ENCODE results near the gene NPPC.
"Not testable (repeated sequence)": the region's sequence is repeated elsewhere in the genome, so short reads cannot be mapped to it uniquely, and the experiment has no call there.

The NPPC gene

DNA sequence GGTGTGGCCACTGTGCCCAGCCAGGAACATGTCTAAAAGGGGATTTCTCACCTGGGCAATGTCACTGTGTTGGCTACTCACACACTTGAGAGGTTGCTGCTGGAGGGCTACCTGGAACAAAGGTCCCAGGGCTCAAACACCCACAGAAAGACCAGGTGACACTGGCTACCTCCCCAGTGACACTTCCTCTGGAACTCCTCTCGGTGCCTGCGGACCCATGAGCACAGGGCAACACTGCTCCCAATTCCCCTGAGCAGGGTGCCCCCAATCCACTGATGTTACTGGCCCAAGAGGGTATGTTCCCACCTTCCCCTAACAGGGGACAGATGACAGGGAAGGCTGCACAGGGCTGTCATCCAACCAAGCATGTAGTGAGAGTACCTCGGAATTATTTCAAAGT, 5.8 kb downstream of the NPPC start:
- DNase-seq (ENCODE audit: low read depth in 2 of 2) = no peak

- no peak for DNase-seq (ENCODE audit: low read depth in 2 of 2)
Measured at GRCh38 chr2:231919341-231920035, 6.7 kb downstream of the NPPC start.

GRCh38 chr2:231918501-231919330, 7.5 kb downstream of the NPPC start:
- DNase-seq (ENCODE audit: low read depth in 2 of 2) = no peak

DNA sequence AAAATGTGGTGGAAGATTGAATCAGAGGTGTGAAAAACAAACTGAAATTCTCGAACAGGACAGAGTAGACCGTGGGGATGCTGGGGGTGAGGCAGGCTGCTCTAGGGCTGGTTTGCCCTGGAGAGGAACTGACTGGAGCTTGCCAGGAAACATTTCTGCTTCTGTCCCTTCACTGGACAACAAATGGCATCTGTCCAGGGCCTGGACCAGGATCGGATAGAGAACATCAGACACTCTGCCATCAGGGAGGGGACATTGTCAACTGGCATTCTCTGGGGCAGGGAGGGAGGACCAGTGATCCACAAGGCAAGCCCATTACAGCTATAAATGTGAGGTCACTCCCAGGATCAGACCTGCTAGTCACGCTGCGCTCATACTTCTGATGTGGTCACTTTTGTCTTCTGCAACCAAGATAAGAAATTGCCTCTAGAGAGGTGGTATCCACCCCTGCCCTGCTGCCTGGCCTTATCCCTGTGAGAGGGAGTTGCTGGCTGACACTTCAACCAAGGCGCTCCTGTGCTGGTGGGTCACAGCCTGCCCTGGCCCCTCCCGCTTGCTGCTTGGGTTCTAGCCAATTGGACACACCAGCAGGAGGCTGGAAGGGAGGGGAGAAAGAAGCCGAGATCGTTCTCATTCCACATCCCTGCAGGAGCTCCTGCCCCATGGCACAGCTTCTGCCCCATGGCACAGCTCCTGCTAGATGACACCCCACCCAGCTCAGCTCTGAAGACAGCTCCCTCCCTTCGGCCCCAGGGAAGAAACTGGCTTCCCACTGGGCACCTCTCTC, 8.7 kb downstream of the NPPC start:
- no peak for DNase-seq (ENCODE audit: low read depth in 2 of 2)

DNA sequence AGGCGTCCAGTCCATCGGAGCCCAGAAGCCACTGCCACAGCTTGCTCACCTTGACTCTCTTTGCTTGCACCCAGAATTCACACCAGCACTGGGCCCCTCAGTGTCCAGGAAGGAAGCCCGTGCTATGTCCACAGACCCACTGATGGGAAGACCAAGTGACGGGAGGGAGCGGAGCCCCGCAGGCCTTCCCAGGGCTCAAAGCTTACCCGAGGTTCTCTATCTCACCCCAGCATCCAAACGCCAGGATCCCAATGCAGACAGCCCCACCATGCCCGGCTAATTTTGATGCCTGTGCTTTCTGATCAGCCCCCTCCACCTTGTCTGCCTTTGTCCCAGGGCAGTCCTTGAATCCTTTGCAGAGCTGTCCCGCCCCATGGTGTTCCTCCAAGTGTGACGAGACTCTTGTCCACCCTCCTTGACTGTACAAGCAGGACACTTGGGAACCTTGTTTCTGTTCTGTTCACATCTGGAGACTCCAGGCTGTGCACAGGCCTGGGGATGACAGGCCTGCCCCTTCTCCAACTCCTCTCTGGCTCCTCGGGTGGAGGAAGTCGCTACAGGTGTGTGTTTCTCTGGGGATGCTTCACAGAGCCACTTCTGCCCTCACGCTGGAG, 12.0 kb downstream of the NPPC start:
- no peak for DNase-seq (ENCODE audit: low read depth in 2 of 2)

DNA sequence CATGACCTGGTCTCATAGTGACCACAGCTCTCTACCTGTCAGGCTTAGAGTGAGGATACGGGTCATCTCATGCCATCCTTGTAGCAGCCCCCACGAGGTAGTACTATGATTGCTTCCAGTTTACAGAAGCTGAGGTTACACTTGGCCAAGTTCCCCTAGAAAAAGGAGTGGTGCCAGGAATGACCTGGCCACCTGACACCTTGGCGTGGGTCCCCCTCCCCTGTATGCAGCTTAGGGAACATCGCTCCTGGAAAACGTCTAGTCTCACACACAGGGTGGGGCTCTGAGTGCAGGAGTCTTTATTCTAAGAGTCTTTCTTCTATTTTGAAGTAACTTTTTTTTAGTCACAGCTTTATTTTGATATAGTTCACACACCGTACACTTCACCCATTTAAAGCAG, 14.8 kb downstream of the NPPC start:
- DNase-seq (ENCODE audit: low read depth in 2 of 2) = no peak

DNA sequence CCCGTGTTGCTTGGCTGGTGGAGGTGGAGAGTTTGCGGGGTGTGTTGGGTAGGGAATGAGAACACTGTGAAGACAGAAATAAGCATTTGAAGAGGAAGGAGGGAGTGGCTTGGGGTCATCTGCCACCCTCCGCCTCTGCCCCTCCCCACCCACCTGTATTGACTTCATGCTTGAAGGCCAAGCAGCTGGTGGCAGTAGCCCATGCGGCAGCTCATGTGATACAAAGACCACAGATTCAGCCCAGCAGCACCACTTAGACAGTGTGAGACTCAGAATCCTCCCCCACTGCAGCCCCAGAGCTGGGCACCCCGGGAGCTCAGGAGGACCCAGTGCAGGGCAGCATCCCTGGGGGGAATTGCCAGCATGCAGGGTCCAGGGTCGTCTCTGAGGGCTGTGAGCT, 15.4 kb downstream of the NPPC start:
- DNase-seq (ENCODE audit: low read depth in 2 of 2) = no peak

GRCh38 chr2:231910161-231910560, 16.0 kb downstream of the NPPC start:
- DNase-seq (ENCODE audit: low read depth in 2 of 2) = not testable (repeated sequence)

- no peak for DNase-seq (ENCODE audit: low read depth in 2 of 2)
Measured at GRCh38 chr2:231909631-231910030, 16.6 kb downstream of the NPPC start.

DNA sequence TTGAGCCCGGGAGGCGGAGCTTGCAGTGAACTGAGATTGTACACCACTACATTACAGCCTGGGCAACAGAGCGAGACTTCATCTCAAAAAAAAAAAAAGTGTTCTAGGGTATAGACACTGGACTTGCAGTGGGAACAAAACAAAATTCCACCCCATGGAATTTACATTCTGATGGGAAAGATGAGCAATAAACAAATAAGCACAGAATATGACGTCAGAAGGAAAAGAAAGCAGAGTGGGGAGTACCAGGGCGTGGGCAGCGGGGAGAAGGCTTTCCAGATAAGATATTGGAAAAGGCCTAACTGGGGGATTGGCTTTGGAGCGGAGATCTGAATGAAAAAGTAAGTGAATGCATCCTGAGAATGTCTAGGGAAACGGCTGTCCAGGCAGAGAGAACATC, 17.6 kb downstream of the NPPC start:
- DNase-seq (ENCODE audit: low read depth in 2 of 2) = no peak

GRCh38 chr2:231907765-231908164, 18.4 kb downstream of the NPPC start:
- no peak for DNase-seq (ENCODE audit: low read depth in 2 of 2)

DNA sequence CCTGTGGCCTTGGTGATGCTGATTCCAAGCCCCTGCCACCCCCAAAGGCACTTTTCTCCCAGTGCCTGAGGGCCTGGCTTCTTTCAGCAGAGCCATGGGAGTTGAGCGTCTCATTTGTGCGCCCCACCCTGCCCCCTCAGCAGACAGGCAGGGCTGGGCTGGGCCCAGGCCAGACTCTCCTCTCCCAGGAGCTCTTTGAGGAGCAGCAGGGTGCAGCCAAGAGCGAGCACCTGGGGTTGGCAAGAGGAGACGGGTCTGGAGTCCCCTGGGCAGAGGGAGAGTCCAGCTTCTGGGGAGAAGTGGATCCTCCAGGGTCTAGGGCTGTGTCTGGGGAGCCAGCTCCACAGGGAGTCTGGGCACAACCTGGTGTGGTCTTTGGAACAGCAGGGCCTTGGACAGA, 21.2 kb downstream of the NPPC start:
- no peak for DNase-seq (ENCODE audit: low read depth in 2 of 2)

GRCh38 chr2:231904161-231904611, 22.0 kb downstream of the NPPC start:
- no peak for DNase-seq (ENCODE audit: low read depth in 2 of 2)

DNA sequence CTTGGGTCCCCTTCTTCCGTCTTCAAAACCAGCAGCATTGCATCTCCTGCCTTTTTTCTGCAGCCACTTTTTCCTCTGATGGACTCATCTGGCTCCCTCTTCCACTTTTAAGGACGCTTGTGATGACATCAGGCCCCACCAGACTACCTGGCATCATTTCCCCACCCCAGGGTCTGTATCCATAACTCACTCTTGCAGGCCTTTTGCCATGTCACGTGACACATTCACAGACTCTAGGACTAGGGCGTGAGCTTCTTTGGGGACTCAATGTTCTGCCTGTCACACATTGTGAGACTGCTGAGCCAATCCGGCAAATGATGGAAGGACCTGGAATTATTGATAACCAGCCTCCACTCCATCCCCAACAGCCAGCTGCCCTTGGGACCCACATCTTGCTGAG, 23.6 kb downstream of the NPPC start:
- DNase-seq (ENCODE audit: low read depth in 2 of 2) = no peak

- DNase-seq (ENCODE audit: low read depth in 2 of 2) = no peak
Measured at GRCh38 chr2:231900972-231901371, 25.2 kb downstream of the NPPC start.

DNA sequence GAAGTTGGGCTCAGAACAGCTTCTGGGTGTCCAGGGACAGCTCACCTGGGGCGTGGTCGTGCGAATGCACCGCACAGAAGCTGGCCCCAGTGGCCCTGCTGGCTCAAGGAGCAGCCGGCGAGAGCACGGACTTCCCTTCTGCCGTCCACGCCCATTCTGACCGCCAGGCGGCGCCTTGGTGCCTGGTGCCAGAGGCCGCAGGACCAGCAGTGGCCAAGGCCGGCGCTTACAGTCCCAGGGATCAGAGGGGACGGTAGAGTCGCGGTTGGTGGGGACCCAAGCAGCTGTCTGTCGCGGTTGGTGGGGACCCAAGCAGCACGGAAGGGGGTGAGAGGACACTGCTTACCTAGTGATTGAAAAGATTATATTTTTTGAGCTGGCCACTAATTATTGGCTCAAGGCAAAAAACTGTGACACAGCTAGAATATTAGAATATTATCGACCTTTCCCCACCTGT, 25.7 kb downstream of the NPPC start:
- peak; percentile 36 to 64 for DNase-seq (ENCODE audit: low read depth in 2 of 2)

GRCh38 chr2:231894566-231895380, 31.4 kb downstream of the NPPC start:
- DNase-seq (ENCODE audit: low read depth in 2 of 2) = no peak

GRCh38 chr2:231891514-231891905, 34.7 kb downstream of the NPPC start:
- no peak for DNase-seq (ENCODE audit: low read depth in 2 of 2)

DNA sequence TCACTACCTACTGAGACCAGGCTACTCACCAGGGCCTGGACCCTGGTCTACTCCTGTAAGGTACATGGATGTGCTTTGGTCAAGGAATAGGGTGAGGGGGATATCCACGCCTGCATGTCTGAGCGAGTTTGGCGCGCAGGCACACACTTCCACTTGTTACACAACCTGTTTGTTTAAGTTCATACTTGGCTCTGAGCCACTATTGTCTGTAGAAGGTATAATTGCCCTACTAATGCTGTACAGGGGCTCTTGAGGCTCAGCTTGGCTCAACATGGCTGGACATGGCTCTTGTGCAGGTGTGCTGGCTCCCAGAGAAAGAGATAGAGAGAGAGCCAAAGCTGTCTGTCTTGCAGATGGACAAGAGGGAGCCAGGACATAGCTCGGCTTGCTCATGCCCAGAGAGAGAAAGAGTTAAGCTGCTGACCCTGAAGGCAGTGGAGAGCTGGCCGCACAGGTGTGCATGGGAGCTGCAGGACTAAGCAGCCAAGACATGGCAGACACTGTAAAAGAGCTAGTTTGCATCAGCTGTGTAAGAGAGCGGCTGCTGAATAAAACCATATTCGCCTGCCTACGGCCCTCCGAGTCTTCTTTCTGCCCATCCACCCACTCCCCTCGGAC, 35.2 kb downstream of the NPPC start:
- no peak for DNase-seq (ENCODE audit: low read depth in 2 of 2)

GRCh38 chr2:231887756-231888155, 38.4 kb downstream of the NPPC start:
- DNase-seq (ENCODE audit: low read depth in 2 of 2) = no peak
